Fibroblast of the aortic adventitia (primary cell): Measurements from ENCODE around the gene FTCD. TPM values are rescaled to one million over a fixed set of nuclear protein-coding genes. Genes with fewer than 3 reads are reported as not detected.

Experiments used
- DNase-seq: peaks from one replicate; pipeline ENCODE4 v3.0.0-alpha.2; 2010; ENCODE audit warnings: low read depth
- H3K4me3 ChIP-seq: 2 replicates; pipeline ENCODE4 v1.5.1; 2011; ENCODE audit warnings: low read depth, mild to moderate bottlenecking, control low read depth, low read length, moderate library complexity
- total RNA-seq: library from RNA; depleted of rRNA; stranded (reverse); fragments of >200 nt; gene quantifications from 2 replicates; pipeline ENCODE4 v1.2.3, GENCODE V29; 2012; ENCODE audit warnings: low replicate concordance
- TF ChIP-seq, protein P1 (sequence below): IDR thresholded peaks from 2 replicates; pipeline ENCODE4 v1.5.1; 2011; ENCODE audit warnings: mild to moderate bottlenecking, low read length, control low read depth, inconsistent platforms; ENCODE audit not compliant: insufficient read depth

Gene FTCD
- total RNA-seq, 1 donor: 0.27 TPM

DNA sequence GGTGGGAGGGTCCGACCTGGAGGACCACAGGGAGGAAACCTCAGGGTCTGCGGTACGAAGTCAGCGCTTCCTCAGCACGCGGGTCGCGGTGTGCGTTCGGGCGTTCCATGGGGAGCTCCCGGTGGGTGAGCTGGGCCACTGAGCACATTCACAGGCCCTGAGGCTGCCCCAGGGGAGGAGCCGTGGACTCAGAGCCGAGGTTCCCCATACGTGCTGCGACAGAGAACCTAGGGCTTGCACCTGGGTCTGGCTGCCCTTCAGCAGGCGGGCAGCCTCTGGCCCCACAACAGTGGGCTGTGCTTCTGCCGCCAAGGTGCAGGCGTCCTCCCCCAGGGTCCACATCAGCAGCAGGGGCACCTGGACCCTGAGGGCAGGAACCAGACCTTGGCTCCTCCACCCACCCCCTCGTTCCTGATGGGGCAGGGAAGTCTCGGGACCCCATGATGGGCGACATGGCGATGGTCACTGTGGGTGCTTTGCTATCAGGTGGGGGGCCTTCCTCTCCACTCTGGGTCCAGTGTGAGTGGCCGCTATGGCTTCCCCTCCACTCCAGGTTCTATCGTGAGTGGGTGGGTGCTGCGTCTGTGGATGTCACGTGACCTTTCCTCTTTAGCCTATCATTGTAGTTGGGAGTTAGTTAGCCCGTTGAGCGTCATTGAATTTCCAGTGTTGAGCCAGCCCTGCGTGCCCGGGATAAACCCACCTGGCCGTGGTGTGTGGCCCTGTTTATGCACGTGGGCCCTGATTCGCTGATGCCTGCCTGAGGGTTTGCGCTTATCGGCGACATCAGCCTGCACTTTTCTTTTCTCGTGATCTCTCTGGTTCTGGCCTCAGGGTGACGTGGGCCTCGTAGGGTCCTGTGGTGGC is 27.9 kb downstream of the FTCD start:
- TF ChIP-seq, protein P1, sequence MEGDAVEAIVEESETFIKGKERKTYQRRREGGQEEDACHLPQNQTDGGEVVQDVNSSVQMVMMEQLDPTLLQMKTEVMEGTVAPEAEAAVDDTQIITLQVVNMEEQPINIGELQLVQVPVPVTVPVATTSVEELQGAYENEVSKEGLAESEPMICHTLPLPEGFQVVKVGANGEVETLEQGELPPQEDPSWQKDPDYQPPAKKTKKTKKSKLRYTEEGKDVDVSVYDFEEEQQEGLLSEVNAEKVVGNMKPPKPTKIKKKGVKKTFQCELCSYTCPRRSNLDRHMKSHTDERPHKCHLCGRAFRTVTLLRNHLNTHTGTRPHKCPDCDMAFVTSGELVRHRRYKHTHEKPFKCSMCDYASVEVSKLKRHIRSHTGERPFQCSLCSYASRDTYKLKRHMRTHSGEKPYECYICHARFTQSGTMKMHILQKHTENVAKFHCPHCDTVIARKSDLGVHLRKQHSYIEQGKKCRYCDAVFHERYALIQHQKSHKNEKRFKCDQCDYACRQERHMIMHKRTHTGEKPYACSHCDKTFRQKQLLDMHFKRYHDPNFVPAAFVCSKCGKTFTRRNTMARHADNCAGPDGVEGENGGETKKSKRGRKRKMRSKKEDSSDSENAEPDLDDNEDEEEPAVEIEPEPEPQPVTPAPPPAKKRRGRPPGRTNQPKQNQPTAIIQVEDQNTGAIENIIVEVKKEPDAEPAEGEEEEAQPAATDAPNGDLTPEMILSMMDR: no peak
- no peak overlapping the region for H3K4me3 ChIP-seq
- DNase-seq: no peak

GRCh38 chr21:46126309-46127238 is 28.8 kb downstream of the FTCD start:
- no peak for DNase-seq
- no peak overlapping the region for H3K4me3 ChIP-seq
- TF ChIP-seq, protein P1: no peak

DNA sequence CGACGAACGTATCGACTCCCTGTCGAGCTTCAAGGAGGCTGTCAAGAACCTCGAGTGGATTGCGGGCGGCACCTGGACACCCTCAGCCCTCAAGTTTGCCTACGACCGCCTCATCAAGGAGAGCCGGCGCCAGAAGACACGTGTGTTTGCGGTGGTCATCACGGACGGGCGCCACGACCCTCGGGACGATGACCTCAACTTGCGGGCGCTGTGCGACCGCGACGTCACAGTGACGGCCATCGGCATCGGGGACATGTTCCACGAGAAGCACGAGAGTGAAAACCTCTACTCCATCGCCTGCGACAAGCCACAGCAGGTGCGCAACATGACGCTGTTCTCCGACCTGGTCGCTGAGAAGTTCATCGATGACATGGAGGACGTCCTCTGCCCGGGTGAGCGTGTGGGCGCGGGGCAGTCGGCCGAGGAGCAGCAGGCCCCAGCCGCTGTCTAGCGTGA is 29.5 kb downstream of the FTCD start:
- TF ChIP-seq, protein P1: no peak
- DNase-seq: no peak
- no peak overlapping the region for H3K4me3 ChIP-seq

- DNase-seq: no peak
Measured at GRCh38 chr21:46124926-46125845, 30.2 kb downstream of the FTCD start.

DNA sequence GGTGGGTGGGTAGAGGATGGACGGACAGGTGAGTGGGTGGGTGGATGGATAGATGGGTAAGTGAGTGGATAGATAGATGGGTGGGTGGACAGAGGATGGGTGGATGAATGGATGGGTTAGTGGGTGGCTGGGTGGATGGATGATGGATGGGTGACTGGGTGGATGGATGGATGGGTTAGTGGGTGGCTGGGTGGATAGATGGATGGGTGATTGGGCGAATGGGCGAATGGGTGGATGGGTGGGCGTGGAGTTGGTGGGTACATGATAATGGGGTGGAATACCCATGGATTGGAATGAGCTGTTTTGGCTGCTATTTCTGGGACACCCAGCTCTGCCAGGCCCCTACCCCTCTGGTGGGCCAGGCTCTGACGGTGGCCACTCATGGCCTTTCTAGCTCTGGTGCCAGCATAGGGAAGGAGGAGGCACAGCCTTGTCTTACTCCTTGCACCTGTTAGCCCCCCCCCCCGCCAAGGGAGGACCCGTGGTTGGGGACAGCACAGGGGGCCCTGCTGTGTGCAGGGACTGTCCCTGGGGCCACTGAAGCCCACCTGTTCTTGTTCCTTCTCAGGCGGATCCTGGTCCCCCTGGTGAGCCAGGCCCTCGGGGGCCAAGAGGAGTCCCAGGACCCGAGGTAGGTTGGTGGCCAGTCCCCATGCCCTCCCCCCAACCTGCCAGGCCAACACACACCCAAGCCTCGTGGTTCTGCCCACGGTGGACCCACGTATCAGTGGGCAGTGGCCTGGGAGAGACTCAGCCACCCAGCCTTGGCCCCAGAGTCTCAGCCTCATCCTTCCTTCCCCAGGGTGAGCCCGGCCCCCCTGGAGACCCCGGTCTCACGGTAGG is 31.1 kb downstream of the FTCD start:
- no peak overlapping the region for H3K4me3 ChIP-seq
- no peak for DNase-seq
- TF ChIP-seq, protein P1: no peak

More at GRCh38 chr21:46124926-46125845, 30.2 kb downstream of the FTCD start:
- H3K4me3 ChIP-seq: no peak overlapping the region
- TF ChIP-seq, protein P1: no peak
